Spleen (tissue), 13 donors: Measurements from ENCODE around the gene CHEK1. TPM values are rescaled to one million over a fixed set of nuclear protein-coding genes. Genes with fewer than 3 reads are reported as not detected.
"Not testable (repeated sequence)": the region's sequence is repeated elsewhere in the genome, so short reads cannot be mapped to it uniquely, and the experiment has no call there.

Source experiments
- DNase-seq: peaks from one replicate; pipeline ENCODE4 v3.0.0-alpha.2; 2020
- H3K27ac ChIP-seq, 8 donors: fragments of 200-600 bp; sonication (generic) in 7 of 8; 1 replicate in 4 of 8; 2 replicates in 4 of 8; pipeline versions ENCODE4 v1.5.0 to v1.8.0; 2016 to 2021; ENCODE audit warnings: inconsistent platforms in 4 of 8, mild to moderate bottlenecking in 4 of 8, moderate library complexity in 1 of 8
- H3K27me3 ChIP-seq, 7 donors: fragments of 200-600 bp; sonication (generic) in 6 of 7; replicated peaks in 1 of 7; 1 replicate in 4 of 7; 2 replicates in 3 of 7; pipeline versions ENCODE4 v1.5.0 to v1.8.0; 2016 to 2021; ENCODE audit warnings: inconsistent platforms in 3 of 7, mild to moderate bottlenecking in 1 of 7
- H3K36me3 ChIP-seq, 6 donors: fragments of 200-600 bp; sonication (generic) in 5 of 6; 1 replicate in 4 of 6; 2 replicates in 2 of 6; pipeline versions ENCODE4 v1.5.0 to v1.8.0; 2016 to 2021; ENCODE audit warnings: inconsistent platforms in 2 of 6
- H3K4me1 ChIP-seq, 6 donors: fragments of 200-600 bp; sonication (generic) in 5 of 6; 1 replicate in 3 of 6; 2 replicates in 3 of 6; pipeline versions ENCODE4 v1.5.0 to v1.8.0; 2016 to 2021; ENCODE audit warnings: inconsistent platforms in 3 of 6
- H3K4me3 ChIP-seq, 8 donors: fragments of 200-600 bp; sonication (generic) in 7 of 8; 1 replicate in 4 of 8; 2 replicates in 4 of 8; pipeline versions ENCODE4 v1.5.0 to v1.8.0; 2016 to 2021; ENCODE audit warnings: inconsistent platforms in 4 of 8, mild to moderate bottlenecking in 4 of 8, moderate library complexity in 2 of 8
- H3K9me3 ChIP-seq, 8 donors: fragments of 200-600 bp; sonication (generic) in 7 of 8; 1 replicate in 4 of 8; 2 replicates in 4 of 8; pipeline versions ENCODE4 v1.5.0 to v1.8.0; 2016 to 2021; ENCODE audit warnings: inconsistent platforms in 4 of 8
- POLR2A ChIP-seq, 3 donors: fragments of 450-650 bp; IDR thresholded peaks; one replicate each; pipeline ENCODE4 v1.5.1; 2017; ENCODE audit warnings: antibody characterized with exemption in 3 of 3, mild to moderate bottlenecking in 1 of 3
- POLR2AphosphoS5 ChIP-seq, 3 donors: sonication (generic); formaldehyde crosslinking; IDR thresholded peaks; one replicate each; pipeline ENCODE4 v1.5.1; 2017; ENCODE audit warnings: antibody characterized with exemption in 3 of 3
- WGBS, 5 donors: extraction: QIAGEN DNeasy Blood & Tissue Kit in 3 of 5; methylation state at CpG; one replicate each; pipeline versions ENCODE4 v1.1.5 to v1.1.7; 2013 to 2018; 5-methylcytosine and 5-hydroxymethylcytosine counted together
- intact Hi-C: fragments of 100-400 bp; cut with DNase I; formaldehyde crosslinking; loops from one replicate; pipeline ENCODE4 v1.15.0; 2023; ENCODE audit warnings: low total_unique reads
- long read RNA-seq, 2 donors: transcript quantifications; one replicate each; lab custom pipeline, GENCODE V29; 2026
- polyA plus RNA-seq, 3 donors: library from polyadenylated mRNA; stranded (reverse); fragments of 200-250 nt; gene quantifications; one replicate each; pipeline ENCODE4 v1.2.1, GENCODE V29; 2013
- total RNA-seq, 7 donors: library from RNA; depleted of rRNA in 3 of 7; stranded (reverse); fragments of >200 nt in 3 of 7; fragmentation: NEBNext Ultra II Directional in 4 of 7; extraction: Animal tissue kit (Norgen Biotek cat#: 25700) in 4 of 7; gene quantifications; one replicate each; pipeline versions ENCODE4 v1.1.0 to v1.2.1, GENCODE V29; 2016 to 2021
- TF ChIP-seq, protein P1 (sequence below), 11 experiments: fragments of 200-600 bp in 7 of 11; fragments of 450-650 bp in 4 of 11; sonication (generic) in 4 of 11; IDR thresholded peaks in 8 of 11; conservative IDR thresholded peaks in 3 of 11; 1 replicate in 7 of 11; 2 replicates in 4 of 11; pipeline versions ENCODE4 v1.4.0 to v1.8.0; 2016 to 2021; ENCODE audit warnings: antibody characterized with exemption in 11 of 11, inconsistent platforms in 4 of 11, mild to moderate bottlenecking in 1 of 11
- donor health status: healthy with polysubstance abuse.
- donor health status: DM: no; HTN: no; CAD: no; lungs with moderate emphysema.
- donor health status: DM: no; HTN: no; CAD: no.
- donor health status: Bipolar disorder and iron deficiency.
- donor health status: healthy.
- donor health status: DM: no; HTN: no; CAD: no.
- donor health status: DM: yes; HTN: yes; CAD: no.

The CHEK1 gene
- total RNA-seq (10 to 100 TPM in 1 of 7 donors, 1 to 10 TPM in 6; 1.9 to 10.3 (median 6.8) TPM), polyA plus RNA-seq (1 to 10 TPM; 1.6 to 5.5 (median 2.9) TPM)
- long read RNA-seq, donor 1, full-length matches to known transcripts = 2 of 2 reads
- long read RNA-seq, donor 1, partial matches to known transcripts = 0 of 2 reads
- long read RNA-seq, donor 1, other reads (novel, unspliced or antisense) = 0 of 2 reads
- long read RNA-seq, donor 2, full-length matches to known transcripts = 3 of 3 reads
- long read RNA-seq, donor 2, partial matches to known transcripts = 0 of 3 reads
- long read RNA-seq, donor 2, other reads (novel, unspliced or antisense) = 0 of 3 reads

DNA sequence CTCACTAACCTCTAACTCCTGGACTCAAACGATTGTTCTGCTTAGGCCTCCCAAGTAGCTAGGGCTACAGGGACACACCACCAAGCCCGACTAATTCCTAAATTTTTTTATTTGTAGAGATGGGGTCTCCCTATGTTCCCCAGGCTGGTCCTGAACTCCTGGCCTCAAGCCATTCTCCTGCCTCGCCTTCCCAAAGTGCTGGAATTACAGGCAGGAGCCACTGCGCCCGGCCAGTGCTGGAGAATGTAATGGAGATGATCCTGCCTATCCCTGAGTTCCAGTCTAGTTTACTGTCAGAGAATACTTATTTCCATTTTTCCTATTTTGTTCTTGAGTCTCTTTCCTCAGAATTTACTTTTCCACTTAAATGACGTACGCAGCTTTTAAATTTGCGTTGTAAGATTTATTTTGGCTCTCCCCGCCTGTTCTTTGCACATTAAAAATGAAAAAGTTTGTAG lies at the start of gene CHEK1:
Gene CHEK1, plus strand, starts transcription at position 408 of the 458 bp plus-strand sequence. CDS start 1,606 bp downstream, outside the sequence.
- WGBS, 5 donors = 61 to 73% (median 67%) methylated on average over 9 of the region's 9 CpGs
- DNase-seq = no peak
- no peak for TF ChIP-seq POLR2A (IDR thresholded peaks at IDR 0.05)
- TF ChIP-seq, protein P1, sequence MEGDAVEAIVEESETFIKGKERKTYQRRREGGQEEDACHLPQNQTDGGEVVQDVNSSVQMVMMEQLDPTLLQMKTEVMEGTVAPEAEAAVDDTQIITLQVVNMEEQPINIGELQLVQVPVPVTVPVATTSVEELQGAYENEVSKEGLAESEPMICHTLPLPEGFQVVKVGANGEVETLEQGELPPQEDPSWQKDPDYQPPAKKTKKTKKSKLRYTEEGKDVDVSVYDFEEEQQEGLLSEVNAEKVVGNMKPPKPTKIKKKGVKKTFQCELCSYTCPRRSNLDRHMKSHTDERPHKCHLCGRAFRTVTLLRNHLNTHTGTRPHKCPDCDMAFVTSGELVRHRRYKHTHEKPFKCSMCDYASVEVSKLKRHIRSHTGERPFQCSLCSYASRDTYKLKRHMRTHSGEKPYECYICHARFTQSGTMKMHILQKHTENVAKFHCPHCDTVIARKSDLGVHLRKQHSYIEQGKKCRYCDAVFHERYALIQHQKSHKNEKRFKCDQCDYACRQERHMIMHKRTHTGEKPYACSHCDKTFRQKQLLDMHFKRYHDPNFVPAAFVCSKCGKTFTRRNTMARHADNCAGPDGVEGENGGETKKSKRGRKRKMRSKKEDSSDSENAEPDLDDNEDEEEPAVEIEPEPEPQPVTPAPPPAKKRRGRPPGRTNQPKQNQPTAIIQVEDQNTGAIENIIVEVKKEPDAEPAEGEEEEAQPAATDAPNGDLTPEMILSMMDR (IDR thresholded peaks at IDR 0.05 in 8 of 11, conservative IDR thresholded peaks at IDR 0.05 in 3 of 11) = no peak
- no peak for TF ChIP-seq POLR2AphosphoS5 (IDR thresholded peaks at IDR 0.05)
- H3K36me3 ChIP-seq = peaks cover 0 to 36% (median 21%) of the 10 kb centered on the region in 6 donors
- H3K27me3 ChIP-seq = no peaks in the 10 kb centered on the region
- peak within 1 kb of the TSS; percentile 88 to 98 (median 96) for H3K27ac ChIP-seq
- H3K4me3 ChIP-seq = peak within 1 kb of the TSS; percentile 52 to 88 (median 76)
- no peaks in the 10 kb centered on the region for H3K9me3 ChIP-seq
- intact Hi-C loops = loop anchor here (10.0 kb wide), 1 partner anchor 250 kb away; no protein-coding TSS in a partner anchor
- H3K4me1 ChIP-seq = peaks cover 10 to 26% (median 19%) of the 10 kb centered on the region in 6 donors

DNA sequence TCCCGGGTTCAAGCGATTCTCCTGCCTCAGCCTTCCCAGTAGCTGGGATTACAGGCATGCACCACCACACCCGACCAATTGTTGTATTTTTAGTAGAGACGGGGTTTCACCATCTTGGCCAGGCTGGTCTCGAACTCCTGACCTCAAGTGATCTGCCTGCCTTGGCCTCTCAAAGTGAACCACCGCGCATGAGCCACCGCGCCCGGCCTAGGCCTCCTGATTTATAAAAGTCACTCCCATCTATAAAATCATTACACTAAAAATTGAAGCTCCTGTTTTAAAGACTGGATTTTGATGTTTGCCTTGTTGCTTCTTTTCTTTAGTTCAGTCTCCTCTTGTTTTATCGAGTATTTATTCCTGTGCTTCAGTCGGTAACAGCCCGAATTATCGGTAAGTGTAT lies 47.8 kb upstream of the CHEK1 start:
- H3K27me3 ChIP-seq, DNase-seq, H3K4me1 ChIP-seq, H3K27ac ChIP-seq, H3K4me3 ChIP-seq, intact Hi-C loops, H3K9me3 ChIP-seq: not testable (repeated sequence)
- WGBS, 5 donors = 96 to 98% (median 97%) methylated on average over 14 of the region's 14 CpGs
- peaks cover 15 to 100% (median 92%) of the 10 kb centered on the region in 6 donors for H3K36me3 ChIP-seq

DNA sequence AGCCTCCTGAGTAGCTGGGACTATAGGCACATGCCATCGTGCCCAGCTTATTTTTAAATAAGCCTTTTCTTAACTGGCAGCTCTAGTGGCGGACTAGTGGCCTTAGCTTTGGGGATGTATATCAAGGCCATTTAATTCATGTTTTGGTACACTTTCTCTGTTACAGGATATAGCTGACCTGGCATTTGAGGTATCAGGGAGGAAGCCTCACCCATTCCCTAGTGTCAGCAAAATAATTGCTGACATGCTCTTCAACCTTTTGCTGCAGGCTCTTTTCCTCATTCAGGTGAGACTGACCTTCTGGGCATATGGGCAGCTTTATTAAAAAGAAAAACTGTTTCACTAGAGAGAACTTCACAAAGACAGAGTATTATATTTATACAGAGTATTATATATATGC lies 46.2 kb upstream of the CHEK1 start:
- H3K9me3 ChIP-seq = no peaks in the 10 kb centered on the region
- peaks cover 19 to 100% (median 97%) of the 10 kb centered on the region in 6 donors for H3K36me3 ChIP-seq
- 52 to 84% (median 81%) methylated on average over 2 of the region's 2 CpGs for WGBS, 5 donors
- H3K27me3 ChIP-seq = no peaks in the 10 kb centered on the region
- H3K4me3 ChIP-seq = no peak overlapping the region
- DNase-seq = no peak
- intact Hi-C loops = no loop called here
- no peaks in the 10 kb centered on the region for H3K4me1 ChIP-seq
- peak overlapping the region in 3 of 8 donors; percentile 1 to 46 (median 12) for H3K27ac ChIP-seq
- no peak for TF ChIP-seq POLR2AphosphoS5 (IDR thresholded peaks at IDR 0.05)
- TF ChIP-seq, protein P1 (IDR thresholded peaks at IDR 0.05 in 8 of 11, conservative IDR thresholded peaks at IDR 0.05 in 3 of 11) = no peak
- no peak for TF ChIP-seq POLR2A (IDR thresholded peaks at IDR 0.05)

DNA sequence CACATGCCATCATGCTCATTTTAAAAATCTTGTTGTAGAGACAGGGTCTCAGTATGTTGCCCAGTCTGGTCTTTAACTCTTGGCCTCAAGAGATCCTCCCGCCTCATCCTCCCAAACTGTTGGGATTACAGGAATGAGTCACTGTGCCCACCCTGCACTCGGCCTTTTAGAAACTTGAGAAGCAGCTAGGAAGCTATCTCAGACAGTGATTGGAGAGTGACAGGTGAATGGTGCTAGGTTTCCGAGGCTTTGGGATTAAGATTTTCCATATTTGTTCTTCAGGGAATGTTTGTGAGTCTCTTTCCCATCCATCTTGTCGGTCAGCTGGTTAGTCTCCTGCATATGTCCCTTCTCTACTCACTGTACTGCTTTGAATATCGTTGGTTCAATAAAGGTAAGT lies 45.2 kb upstream of the CHEK1 start:
- H3K36me3 ChIP-seq = peaks cover 19 to 100% (median 97%) of the 10 kb centered on the region in 6 donors
- H3K27me3 ChIP-seq = no peaks in the 10 kb centered on the region
- intact Hi-C loops = no loop called here
- 93 to 99% (median 94%) methylated on average over 5 of the region's 5 CpGs for WGBS, 5 donors
- TF ChIP-seq, protein P1 (IDR thresholded peaks at IDR 0.05 in 8 of 11, conservative IDR thresholded peaks at IDR 0.05 in 3 of 11) = no peak
- TF ChIP-seq POLR2A (IDR thresholded peaks at IDR 0.05) = no peak
- no peak for TF ChIP-seq POLR2AphosphoS5 (IDR thresholded peaks at IDR 0.05)
- no peak overlapping the region for H3K4me3 ChIP-seq
- no peaks in the 10 kb centered on the region for H3K9me3 ChIP-seq
- no peaks in the 10 kb centered on the region for H3K4me1 ChIP-seq
- no peak for DNase-seq
- no peak overlapping the region for H3K27ac ChIP-seq
